ENCODE results near the gene GNB5.
"Not testable (repeated sequence)": the region's sequence is repeated elsewhere in the genome, so short reads cannot be mapped to it uniquely, and the experiment has no call there.

The GNB5 gene

GRCh38 chr15:52111517-52112202 is 79.5 kb downstream of the GNB5 start:
- no peak for DNase-seq

DNA sequence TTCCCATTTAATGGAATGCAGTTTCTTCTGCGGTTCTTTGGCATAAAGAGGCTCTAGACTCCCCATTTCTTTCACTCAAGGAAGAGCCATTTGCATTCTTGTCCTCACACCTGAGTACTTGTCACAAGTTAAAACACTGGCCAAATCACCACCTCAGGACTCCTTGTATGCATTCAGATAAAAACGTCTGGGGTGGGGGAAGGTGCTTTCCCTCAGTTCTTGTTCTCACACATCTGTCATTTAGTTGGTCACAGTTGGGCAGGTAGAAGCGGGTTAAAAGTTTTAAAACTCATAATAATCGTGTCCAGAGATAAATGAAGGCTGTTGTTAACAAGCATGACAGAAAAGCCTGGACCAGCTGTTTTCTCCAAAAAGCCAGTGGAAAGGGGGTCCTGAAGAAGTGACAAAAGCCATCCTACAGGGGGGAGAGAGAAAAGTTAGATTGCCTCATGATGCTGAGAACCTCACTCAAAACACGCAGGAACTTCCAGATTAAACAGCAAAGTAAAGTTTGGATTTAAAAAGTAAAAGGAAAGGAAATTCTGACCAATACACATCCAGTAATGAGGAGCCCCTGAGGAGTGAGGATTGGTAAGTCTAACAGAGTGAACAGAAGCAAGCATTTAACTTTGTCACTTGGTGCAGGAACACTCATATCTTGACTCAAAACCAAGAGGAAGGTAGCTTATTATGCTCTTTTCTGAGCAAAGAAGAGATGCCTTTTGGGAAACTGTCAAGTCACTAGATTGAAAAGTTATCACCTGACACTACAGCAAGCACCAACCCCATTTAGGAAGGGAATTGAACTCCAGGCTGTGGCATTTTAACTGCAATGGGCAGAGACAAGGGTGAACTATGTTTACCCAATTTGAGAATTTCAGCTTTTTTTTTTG is 81.4 kb downstream of the GNB5 start:
- DNase-seq: no peak

GRCh38 chr15:52107238-52107637 is 84.0 kb downstream of the GNB5 start:
- DNase-seq: no peak

DNA sequence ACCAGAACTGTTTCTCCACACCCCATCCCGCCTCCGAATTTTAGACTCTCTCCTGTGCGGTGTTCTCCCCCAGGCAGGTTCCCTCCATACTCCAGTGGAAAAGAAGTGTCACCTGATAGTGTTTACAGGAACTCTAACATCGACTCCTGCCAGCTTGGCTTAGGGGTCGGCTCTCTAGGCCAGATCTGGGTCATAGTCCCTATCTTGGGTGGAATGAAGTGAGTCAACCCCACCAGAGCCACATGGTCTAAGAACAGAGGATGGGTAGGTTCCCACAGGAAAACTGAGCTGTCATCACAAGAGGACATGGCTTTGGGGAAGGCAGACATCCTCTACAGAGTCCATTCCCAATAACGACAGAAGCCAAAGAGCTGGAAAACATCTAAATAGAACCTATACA is 84.6 kb downstream of the GNB5 start:
- no peak for DNase-seq

- DNase-seq: no peak
Measured at GRCh38 chr15:52105846-52106245, 85.3 kb downstream of the GNB5 start.

GRCh38 chr15:52104532-52105004 is 86.6 kb downstream of the GNB5 start:
- no peak for DNase-seq

GRCh38 chr15:52103217-52104207 is 87.7 kb downstream of the GNB5 start:
- DNase-seq: no peak

- DNase-seq: no peak
Measured at GRCh38 chr15:52102463-52102862, 88.7 kb downstream of the GNB5 start.

GRCh38 chr15:52101542-52102323 is 89.5 kb downstream of the GNB5 start:
- no peak for DNase-seq

DNA sequence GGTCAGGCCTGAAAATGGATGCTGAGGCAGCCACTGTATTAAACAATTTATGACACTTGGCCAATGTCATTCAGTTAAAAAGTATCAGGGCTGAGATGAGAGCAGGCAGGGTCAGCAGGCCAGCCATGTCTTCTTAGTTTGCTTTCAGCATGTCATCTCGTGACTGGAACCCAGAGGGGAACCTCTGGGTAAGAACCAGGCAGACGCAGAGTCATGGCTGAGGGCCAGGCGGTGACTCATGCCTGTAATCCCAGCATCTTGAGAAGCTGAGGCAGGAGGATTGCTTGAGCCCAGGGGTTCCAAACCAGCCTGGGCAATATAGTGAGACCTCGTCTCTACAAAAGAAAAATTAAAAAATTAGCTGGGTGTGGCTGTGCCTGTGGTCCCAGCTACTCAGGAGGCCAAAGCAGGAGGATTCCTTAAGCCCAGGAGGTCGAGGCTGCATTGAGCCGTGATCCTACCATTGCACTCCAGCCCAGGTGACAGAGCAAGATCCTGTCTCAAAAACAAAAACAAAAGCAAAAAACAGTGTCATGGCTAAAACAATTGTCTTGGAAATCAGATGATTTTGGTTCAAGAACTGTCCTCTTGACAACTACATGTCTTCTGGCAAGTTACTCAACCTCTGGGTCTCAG is 90.3 kb downstream of the GNB5 start:
- DNase-seq: no peak

- DNase-seq: no peak
Measured at GRCh38 chr15:52099651-52100272, 91.4 kb downstream of the GNB5 start.

GRCh38 chr15:52098323-52098722 is 92.9 kb downstream of the GNB5 start:
- DNase-seq: no peak

GRCh38 chr15:52097180-52097579 is 94.0 kb downstream of the GNB5 start:
- no peak for DNase-seq

DNA sequence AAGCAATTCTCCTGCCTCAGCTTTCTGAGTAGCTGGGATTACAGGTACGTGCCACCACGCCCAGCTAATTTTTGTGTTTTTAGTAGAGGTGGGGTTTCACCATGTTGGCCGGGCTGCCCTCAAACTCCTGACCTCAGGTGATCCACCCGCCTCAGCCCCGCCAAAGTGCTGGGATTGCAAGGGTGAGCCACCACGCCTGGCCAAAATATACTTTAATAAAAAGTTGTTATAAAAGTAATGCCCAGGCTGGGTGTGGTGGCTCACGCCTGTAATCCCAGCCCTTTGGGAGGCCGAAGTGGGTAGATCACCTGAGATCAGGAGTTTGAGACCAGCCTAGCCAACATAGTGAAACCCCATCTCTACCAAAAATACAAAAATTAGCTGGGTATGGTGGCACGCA is 94.7 kb downstream of the GNB5 start:
- not testable (repeated sequence) for DNase-seq

- DNase-seq: no peak
Measured at GRCh38 chr15:52095597-52096262, 95.5 kb downstream of the GNB5 start.

- DNase-seq: no peak
Measured at GRCh38 chr15:52094811-52095584, 96.2 kb downstream of the GNB5 start.

GRCh38 chr15:52093539-52094510 is 97.4 kb downstream of the GNB5 start:
- no peak for DNase-seq

DNA sequence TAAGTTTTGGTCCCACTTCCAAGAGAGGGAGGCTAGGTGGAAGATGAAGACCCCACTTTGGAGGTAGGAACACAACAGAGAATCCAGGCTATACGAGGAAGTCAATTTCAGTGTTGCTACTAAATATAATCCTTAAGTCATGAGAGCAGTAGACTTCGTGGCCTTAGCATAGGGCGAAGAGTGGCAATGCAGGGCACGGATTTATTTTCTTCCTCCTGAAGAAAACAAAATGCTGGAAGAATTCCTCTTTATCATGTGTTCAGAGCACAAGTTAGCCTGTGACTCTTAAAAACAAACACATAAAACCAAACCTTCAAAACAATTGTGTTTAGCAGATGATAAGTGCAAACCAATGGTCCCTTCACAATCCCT is 98.0 kb downstream of the GNB5 start:
- DNase-seq: no peak
